A549 (cell line): ENCODE data around the gene EIF1AX.

ENCODE experiments used
- EP300 ChIP-seq, 2 experiments: fragments of >200 bp; sonication (Bioruptor Twin); formaldehyde crosslinking; IDR thresholded peaks; 2 replicates in 1 of 2; 3 replicates in 1 of 2; pipeline ENCODE4 v1.6.1; 2016 to 2017
- SREBF2 ChIP-seq: fragments of 450-650 bp; IDR thresholded peaks from 2 replicates; pipeline ENCODE4 v1.6.1; 2014; ENCODE audit warnings: mild to moderate bottlenecking, moderate library complexity

DNA sequence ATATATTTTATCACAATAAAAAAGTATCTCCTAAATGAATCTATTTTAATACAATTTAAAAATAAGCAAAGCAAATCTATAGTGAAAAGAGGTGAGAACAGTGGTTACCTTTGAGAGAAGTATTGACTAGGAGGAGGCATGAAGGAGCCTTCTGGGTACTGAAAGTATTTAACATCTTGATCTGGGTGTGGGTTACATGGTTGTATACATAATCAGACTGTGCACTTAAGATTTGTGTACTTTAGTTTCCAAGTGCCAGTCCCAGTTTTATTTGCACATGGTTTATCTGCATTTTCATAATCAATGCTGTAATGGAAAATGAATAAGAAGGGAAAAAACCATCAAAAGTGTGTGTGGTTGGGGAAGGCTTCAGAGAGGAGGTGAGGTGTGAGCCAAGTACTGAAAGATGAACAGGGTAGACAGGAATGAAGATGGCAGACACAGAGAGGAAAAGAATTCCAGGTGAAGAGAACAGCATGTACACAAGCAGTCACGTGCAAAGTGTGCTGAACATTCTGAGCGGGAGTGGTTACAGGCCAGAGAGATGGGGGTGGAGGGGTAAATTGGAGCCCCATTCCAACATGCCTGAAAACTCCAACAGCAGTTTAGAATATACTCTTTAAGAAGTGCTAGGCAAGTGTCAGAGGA, 39.6 kb downstream of the EIF1AX start:
- no peak for TF ChIP-seq EP300 (IDR thresholded peaks at IDR 0.05)
- no peak for TF ChIP-seq SREBF2
